LoVo (cell line): ENCODE measurements around the gene TMEM203.
A peak's percentile ranks its signal among the peaks of the same experiment; 100 is the strongest.
"Not testable (repeated sequence)": the region's sequence is repeated elsewhere in the genome, so short reads cannot be mapped to it uniquely, and the experiment has no call there.

ENCODE experiments used
- DNase-seq: peaks from one replicate; pipeline ENCODE4 v3.0.0-alpha.2; 2016; ENCODE audit warnings: low spot score

Gene TMEM203, protein sequence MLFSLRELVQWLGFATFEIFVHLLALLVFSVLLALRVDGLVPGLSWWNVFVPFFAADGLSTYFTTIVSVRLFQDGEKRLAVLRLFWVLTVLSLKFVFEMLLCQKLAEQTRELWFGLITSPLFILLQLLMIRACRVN

GRCh38 chr9:137205126-137206069 is at the start of gene TMEM203, which contains the start of gene NDOR1:
TMEM203 (minus strand) TSS chr9:137205648; CDS start chr9:137205414, 234 bp downstream.
NDOR1 (plus strand) TSS chr9:137205700; CDS start chr9:137205778, 78 bp downstream.
- peak; percentile 87 for DNase-seq

GRCh38 chr9:137254624-137255447 is 49.4 kb upstream of the TMEM203 start, which contains the start of gene NELFB:
NELFB (plus strand) TSS chr9:137255327.
- DNase-seq: peak; percentile 91

DNA sequence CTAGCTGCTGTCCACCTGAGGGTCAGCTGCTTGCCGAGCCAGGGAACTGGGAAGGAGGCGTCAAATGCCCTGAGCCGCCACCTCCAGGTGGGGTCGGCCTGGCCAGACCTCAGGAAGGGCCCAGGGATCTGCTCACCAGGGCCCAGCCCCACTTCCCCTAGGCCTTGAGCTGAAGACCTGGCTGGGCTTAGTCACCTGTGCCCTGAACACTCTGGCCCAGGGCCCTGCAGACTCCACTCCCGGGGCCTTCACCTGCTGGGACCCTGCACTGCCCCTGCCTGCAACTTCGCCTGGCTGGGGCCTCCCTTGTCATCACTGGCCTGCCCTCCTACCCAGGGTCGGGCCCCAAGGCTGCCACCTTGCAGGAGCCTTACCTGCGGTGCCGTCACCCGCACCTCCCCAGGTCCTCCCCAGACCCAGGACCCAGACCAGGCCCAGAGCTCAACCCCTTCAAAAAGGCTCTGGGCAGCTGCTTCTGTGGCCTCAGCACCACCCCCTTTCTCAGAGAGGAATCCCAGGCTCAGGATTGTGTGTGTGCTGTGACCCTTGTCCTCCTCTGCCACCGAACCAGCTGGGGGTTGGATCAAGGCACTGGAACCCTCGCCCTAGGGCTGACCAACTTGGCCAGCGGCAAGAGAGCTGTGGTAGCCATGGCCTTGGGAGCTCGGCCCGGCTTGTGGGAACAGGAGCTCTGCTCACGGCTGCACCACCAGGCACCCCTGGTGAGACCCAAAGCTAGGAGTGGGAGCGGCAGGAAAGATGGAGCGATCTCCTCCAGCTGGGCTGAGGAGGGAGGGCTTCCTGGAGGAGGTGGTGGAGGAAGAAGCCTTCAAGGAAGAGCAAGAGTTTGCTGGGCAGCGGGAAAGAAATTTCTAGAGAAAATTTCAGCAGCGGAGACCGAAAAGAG is 48.5 kb upstream of the TMEM203 start:
- no peak for DNase-seq

GRCh38 chr9:137252555-137253506 is 47.4 kb upstream of the TMEM203 start:
- no peak for DNase-seq

DNA sequence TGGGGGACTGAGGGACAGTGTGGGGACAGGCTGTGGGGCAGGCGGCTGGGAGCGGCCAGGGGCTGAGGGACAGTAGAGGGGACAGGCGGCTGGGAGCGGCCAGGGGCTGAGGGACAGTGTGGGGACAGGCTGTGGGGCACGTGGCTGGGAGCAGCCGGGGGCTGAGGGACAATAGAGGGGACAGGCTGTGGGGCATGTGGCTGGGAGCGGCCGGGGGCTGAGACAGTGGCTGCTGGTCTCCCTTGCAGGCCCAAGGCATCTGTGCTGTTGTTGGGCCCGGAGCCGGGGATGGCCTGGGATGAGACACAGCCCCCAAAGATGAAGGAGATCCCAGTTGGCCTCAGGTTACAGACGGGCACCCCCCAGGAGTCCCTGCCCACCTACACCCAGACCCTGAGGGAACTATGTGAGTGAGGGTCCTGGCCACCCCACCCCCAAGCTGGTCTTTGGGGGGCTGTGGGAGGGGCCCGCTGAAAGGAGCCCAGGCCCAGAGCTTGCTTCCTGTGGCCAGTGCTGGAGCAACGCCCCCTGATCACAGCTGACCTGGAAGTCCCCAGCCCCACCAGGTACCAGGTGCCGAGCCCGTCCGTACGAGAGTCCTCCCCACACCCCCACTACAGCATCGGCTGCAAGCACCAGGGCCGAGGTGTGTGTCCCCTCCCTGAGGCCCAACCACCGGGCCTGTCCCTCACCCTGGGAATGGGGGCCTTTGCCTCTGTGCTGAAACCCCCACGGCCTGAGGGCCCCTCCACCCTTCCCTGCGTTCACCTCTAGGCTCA is 46.2 kb upstream of the TMEM203 start:
- no peak for DNase-seq

GRCh38 chr9:137251194-137251461 is 45.7 kb upstream of the TMEM203 start, which contains the start of gene STPG3:
STPG3 (plus strand) TSS chr9:137251286; CDS start chr9:137251287, 1 bp downstream.
- no peak for DNase-seq

DNA sequence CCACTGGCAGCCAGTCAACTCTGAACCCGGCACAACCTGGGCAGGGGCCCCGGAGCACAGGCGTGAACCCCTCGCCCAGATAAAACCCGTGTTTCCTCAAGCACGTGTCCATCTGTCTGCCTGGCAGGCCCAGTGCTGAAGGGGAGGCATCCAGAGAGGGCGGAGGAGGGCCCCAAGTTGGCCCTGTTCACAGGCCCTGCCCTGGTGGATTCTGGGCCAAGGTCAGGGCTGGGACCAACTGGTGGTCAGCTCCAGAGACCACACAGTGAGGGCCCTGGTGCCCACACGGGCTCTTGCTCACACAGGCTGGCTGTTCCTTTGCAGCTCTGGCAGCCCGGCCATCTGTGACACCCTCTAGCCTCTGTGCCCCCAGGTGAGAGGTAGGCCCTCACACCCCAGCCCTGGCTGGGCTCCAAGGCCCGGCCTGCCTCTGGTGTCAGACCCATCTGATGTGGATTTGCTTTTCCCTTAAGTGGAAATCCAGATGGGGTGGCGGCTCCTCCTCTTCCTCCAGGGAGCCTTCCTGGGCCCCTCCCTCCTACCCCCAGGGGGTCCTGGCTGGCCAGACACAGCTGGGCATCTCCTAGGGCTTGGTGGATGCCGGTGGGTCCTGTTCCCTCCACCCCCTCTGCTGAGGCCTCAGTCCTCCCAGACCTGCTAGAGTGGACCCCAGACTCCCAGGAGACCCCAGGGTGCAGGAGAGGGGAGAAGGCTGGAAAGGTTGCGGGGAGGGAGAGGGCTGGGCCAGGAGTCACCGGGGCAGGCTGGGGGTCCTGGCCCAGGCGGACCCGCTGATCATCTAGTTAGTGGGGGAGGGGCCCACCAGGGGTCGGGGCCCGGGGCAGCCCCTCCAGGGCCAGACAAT is 45.1 kb upstream of the TMEM203 start:
- DNase-seq: no peak

GRCh38 chr9:137247916-137248175 is 42.4 kb upstream of the TMEM203 start:
- no peak for DNase-seq

GRCh38 chr9:137247135-137247915 is 41.9 kb upstream of the TMEM203 start:
- no peak for DNase-seq

DNA sequence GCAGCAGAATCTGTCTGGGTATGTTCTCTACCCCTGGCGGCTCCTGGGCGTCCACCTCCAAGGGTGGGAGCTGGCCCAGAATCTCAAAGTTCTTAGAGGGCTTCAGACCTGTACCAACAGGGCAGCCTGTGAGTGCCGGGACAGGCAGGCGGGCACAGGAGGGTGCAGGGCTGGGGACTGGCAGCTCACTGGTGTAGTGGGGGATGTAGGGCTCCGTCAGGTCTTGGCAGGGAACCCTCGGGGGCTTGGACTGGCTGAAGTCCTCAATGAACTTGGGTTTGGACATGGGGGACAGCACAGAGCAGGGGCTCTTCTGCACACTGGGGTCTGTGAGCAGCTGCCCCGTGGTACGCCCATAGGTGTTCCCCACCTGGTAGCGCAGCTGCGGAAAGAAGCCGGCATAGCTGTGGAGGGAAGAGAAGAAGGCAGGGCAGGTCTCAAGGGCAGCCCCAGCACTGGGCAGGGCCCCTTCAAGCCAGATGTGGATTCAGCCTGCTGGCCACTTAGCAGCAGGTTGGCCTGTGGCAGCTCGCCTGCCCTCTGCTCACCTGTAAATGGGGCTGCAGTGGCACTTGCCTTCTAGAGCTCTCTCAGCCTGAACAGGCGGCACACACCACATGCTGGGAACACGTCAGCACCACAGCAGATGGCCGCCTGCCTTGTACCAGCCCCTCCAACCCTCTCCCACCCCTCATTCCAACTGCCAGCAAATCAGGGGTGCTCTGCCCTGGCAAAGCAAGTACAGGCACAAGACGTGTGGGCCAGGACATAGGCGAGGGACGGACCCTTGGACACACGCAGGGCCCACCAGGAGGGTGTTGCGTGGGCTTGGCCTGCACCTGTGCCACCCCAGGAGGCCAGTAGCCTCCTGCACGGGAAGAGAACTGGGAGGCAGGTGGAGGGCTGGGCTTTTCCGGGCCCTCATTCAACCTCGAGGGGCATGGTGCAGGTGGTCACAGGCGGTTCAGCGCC is 40.3 kb upstream of the TMEM203 start:
- no peak for DNase-seq

DNA sequence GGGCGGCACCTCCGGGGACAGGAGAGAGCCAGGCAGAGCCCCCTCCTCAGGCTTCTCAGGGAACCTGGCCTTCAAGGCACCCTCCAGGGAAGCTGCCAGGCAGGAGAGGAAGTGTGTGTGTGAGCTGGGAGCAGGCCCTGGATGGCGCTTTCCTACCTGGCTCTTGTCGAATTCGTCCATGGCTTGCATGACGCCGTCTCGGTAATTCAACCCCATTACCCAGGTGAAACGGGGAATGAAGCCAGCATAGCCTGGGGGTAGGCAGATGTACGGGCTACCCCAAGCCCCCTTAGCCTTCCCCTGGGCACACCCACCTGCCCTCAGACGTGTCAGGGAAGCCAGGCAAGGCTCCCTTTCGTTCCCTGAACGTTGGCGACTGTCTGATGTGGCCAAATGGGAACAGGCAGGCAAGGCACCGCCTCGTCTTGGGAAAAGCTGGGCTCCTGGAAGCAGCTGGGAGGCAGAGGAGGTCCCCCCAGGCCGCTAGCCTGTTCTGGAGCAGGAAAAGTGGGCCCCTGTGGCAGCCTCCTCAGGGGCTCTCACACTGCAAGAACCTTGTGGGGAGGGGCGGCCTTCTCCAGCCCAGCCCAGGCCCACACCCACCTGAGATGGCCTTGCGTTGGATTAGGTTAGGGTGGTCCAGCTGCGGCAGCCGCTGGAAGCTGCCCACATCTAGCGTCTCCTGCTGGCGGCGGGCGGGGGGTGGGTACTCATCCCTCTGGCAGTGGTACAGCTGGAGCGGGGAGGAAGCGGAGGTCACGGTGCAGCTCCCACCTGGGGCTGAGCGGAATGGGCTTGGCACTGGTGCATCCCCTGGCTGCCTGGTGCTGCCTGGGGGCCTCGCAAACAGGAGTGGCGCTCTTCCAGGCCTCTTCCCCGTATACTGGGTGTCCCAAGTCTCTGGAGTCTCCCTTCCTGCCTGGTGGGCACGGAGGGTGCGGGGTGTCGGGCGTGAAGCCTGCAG is 39.3 kb upstream of the TMEM203 start:
- DNase-seq: no peak

DNA sequence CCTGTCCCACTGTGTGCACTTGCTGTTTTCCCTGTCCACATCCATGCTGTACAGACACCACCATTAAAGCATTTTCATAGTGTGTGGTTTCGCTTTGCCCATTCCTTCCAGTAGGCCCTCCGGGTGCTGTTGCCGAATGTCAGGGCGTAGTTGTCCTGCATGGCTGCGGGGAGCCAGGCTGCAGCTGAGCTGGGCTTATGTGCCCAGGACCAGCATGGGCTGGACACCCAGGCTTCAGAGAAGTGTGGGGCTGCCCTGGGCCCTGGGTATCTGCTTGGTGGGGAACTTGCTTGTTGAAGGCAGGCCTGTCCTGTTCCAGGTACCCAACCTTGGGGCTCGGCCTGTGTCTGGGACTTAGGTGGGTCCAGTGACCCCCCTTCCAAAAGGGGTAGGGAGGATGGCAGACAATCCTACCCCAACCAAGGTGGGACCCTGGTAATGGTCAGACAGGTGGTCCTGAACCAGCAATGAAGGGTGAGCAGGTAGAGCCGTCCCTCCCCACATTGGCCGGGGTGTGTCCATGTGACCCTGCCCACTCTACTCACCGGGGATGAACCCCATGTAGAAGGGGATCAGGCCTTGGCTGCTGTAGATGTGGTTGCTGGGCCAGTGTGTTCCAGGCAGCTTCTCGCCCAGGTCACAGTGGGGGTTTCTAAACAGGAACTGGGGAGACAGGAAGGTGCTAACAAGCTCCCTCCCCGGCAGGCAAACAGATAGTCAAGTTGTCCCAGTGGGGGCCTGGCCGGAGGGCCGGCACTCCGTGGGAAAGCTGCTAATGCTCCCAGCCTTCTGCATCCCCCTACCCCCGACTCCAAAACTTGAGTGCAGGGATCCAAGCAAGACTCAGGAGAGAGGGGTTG is 38.4 kb upstream of the TMEM203 start:
- DNase-seq: no peak

- DNase-seq: not testable (repeated sequence)
Measured at GRCh38 chr9:137243266-137243625, 37.8 kb upstream of the TMEM203 start.
